Measurements from ENCODE around the gene CORT.

The CORT gene

DNA sequence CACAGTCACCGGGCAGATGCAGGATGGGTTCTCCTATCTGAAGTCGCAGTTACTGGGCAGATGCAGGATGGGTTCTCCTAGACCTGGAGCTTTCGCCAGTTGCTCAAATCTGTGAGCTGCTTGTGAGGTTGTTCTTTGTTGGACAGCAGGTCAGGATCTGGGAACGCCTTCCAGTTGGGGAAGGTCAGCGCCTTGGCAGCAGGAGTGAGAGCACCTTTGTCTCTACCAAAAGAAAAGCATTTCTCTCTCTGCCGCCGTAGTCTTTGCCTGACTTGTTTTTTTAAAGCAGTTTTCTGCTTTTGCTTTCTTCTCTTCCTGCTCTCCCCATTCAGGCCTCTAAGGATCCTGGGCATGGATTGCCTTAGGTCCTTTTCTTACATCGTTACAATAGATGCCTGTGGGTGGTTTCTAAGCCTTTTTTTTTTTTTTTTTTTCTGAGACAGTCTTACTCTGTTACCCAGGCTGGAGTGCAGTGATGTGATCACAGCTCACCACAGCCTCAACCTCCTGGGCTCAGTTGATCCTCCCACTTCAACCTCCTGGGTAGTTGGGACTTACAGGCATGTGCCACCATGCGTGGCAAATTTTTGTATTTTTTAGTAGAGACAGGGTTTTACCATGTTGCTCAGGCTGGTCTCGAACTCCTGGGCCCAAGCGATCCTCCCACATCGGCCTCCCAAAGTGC lies 40.6 kb downstream of the CORT start:
- H3K4me3 ChIP-seq (ENCODE audit: low read length): no peak overlapping the region
- H3K36me3 ChIP-seq (ENCODE audit: control insufficient read depth, insufficient read depth, low read length): no peaks in the 10 kb centered on the region
- peaks cover 10% of the 10 kb centered on the region for H3K4me1 ChIP-seq (ENCODE audit: control insufficient read depth, insufficient read depth, low read length)
- no peaks in the 10 kb centered on the region for H3K9me3 ChIP-seq (ENCODE audit: control insufficient read depth, low read length)
- H3K9ac ChIP-seq (ENCODE audit: low read length): no peak overlapping the region
- no peaks in the 10 kb centered on the region for H3K27me3 ChIP-seq (ENCODE audit: control insufficient read depth, insufficient read depth, low read length)

DNA sequence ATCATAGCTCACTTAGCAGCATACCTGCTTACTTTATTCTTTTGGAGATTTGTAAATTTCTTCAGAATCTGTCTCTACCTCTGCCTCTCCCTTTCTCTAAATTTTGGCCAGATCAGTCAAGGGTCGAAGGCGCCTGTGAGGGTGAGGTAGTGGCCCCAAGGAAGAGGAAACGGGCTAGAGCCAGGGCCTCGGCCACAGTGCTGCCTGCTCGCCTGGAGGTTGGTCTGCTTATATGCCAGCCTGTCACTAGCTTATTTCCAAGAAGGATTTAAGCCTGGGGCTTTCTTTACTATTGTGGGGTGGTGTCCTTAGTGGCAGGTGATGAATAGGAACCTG lies 44.6 kb downstream of the CORT start:
- Histone ChIP-seq H3K4me1 (ENCODE audit: control insufficient read depth, insufficient read depth, low read length) (peaks cover 21% of the 10 kb centered on the region), H3K36me3 (ENCODE audit: control insufficient read depth, insufficient read depth, low read length) (no peaks in the 10 kb centered on the region), H3K9me3 (ENCODE audit: control insufficient read depth, low read length) (no peaks in the 10 kb centered on the region), H3K27me3 (ENCODE audit: control insufficient read depth, insufficient read depth, low read length) (no peaks in the 10 kb centered on the region), H3K4me3 (ENCODE audit: low read length) (no peak overlapping the region), H3K9ac (ENCODE audit: low read length) (no peak overlapping the region)

DNA sequence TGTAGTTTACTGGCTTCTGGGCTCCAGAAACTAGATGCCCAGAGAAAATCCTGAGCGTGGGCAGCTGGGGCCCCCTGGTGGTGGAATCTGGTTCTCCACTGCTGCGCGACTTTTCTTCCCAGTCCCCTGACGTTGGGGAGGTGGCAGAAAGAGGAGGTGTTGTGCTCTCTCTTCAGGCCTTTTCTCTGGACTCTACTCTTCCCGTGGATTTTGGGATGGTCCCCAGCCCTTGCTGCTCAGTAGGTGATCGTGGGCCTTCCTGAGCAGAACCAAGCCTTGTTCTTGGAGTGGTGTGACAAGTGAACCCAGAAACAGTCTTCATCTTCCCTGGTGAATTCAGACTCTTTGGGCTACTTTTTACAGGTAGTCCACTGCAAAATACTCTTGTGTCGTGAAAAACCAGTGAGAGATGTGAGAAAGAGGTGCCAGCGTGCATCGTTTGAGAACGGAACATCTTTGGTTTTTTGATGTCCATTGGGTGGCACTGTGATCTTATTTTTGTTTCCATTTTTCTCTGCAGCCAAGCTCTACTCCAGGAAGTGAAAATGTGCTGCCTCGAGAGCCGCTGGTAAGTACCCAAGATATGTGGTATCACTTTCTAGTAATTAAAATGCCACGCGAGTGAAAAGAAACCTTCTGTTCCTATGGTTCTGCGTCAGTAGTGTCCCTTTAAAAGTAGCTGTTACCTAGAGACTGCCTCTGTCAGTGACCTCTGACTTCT lies 45.1 kb downstream of the CORT start:
- Histone ChIP-seq H3K9me3 (ENCODE audit: control insufficient read depth, low read length) (no peaks in the 10 kb centered on the region), H3K4me1 (ENCODE audit: control insufficient read depth, insufficient read depth, low read length) (peaks cover 17% of the 10 kb centered on the region), H3K9ac (ENCODE audit: low read length) (peak overlapping the region; percentile 24), H3K27me3 (ENCODE audit: control insufficient read depth, insufficient read depth, low read length) (no peaks in the 10 kb centered on the region), H3K4me3 (ENCODE audit: low read length) (peak overlapping the region; percentile 17), H3K36me3 (ENCODE audit: control insufficient read depth, insufficient read depth, low read length) (no peaks in the 10 kb centered on the region)

DNA sequence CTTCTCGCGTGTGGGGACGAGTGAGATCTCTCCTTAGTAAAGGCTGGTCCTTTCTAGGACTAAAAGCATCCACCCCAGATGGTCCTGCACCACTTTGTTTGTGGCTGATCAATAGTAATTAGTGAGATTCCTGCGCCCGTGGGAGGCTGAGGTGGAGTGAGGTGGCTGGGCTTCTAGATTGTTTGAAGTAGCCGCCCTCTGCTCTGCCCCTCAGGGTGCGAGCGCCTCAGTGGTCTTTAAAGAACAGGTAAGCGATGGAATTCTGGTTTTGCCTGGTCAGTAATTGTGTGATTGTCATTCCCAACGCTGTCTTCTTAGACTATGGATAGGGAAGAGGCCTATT lies 45.6 kb downstream of the CORT start:
- Histone ChIP-seq H3K9me3 (ENCODE audit: control insufficient read depth, low read length) (no peaks in the 10 kb centered on the region), H3K36me3 (ENCODE audit: control insufficient read depth, insufficient read depth, low read length) (no peaks in the 10 kb centered on the region), H3K4me1 (ENCODE audit: control insufficient read depth, insufficient read depth, low read length) (peaks cover 17% of the 10 kb centered on the region), H3K27me3 (ENCODE audit: control insufficient read depth, insufficient read depth, low read length) (no peaks in the 10 kb centered on the region), H3K4me3 (ENCODE audit: low read length) (peak overlapping the region; percentile 17), H3K9ac (ENCODE audit: low read length) (peak overlapping the region; percentile 24)

DNA sequence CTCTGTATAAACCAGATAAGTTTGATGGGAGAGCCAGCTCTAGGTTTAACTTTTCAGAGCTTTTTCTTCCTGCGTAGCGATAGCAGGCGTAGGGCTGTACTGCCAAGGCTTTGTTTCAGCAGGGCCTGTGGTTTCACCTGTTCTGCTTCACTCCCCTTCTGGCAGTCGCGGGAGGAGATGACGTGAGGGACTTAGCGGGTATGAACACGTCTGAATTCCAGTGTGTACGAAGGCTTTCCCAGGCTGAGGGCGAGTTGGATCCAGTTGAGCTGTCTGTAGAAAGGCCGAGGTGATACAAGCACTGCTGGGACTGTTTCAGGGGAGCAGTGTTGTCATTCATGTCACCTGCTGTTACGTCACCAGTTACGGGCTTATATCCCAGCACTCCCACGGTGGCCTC lies 46.1 kb downstream of the CORT start:
- Histone ChIP-seq H3K4me3 (ENCODE audit: low read length) (no peak overlapping the region), H3K9ac (ENCODE audit: low read length) (peak overlapping the region; percentile 24), H3K9me3 (ENCODE audit: control insufficient read depth, low read length) (no peaks in the 10 kb centered on the region)

DNA sequence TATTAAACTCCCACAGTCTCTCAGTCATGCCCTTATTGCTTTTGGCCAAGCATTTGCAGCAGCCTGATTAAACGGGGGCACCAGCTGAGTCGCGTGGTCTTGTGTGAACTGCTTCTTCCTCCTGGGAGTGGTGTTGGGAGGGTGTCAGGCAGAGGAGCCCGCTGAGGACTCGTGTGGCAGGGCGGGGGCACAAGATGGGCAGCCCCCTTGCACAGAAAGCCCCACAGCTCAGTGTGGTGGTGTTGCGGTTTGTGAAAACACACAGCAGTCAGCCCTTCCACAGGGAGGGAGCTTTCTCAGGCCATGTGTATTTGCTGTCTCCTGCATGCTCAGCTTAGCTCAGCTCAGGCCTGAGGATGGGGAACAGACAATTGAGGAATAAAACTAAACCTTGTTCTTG lies 47.3 kb downstream of the CORT start:
- Histone ChIP-seq H3K27me3 (ENCODE audit: control insufficient read depth, insufficient read depth, low read length) (no peaks in the 10 kb centered on the region), H3K9ac (ENCODE audit: low read length) (no peak overlapping the region), H3K4me3 (ENCODE audit: low read length) (no peak overlapping the region), H3K4me1 (ENCODE audit: control insufficient read depth, insufficient read depth, low read length) (peaks cover 17% of the 10 kb centered on the region), H3K9me3 (ENCODE audit: control insufficient read depth, low read length) (no peaks in the 10 kb centered on the region), H3K36me3 (ENCODE audit: control insufficient read depth, insufficient read depth, low read length) (no peaks in the 10 kb centered on the region)

More for the DNA sequence above, 46.1 kb downstream of the CORT start:
- no peaks in the 10 kb centered on the region for H3K27me3 ChIP-seq (ENCODE audit: control insufficient read depth, insufficient read depth, low read length)
- peaks cover 17% of the 10 kb centered on the region for H3K4me1 ChIP-seq (ENCODE audit: control insufficient read depth, insufficient read depth, low read length)
- H3K36me3 ChIP-seq (ENCODE audit: control insufficient read depth, insufficient read depth, low read length): no peaks in the 10 kb centered on the region

DNA sequence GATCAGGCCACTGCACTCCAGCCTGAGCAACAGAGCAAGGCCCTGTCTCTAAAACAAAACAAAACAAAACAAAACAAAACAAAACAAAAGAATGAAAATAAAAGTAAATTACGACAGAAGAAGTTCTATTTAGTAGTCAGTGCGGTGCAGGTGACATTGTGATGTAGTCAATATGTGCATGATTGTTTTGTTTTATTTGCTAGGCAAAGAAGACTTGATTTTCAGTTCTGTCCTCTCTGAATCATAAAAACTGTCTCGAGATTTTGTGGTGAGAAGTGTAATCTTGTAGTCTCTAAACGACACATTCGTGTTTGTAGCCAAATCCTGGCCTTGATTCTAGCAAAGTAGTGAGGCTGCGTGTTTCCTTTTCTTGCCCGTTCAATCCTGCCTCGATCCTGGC lies 48.4 kb downstream of the CORT start:
- H3K36me3 ChIP-seq (ENCODE audit: control insufficient read depth, insufficient read depth, low read length): no peaks in the 10 kb centered on the region
- no peaks in the 10 kb centered on the region for H3K27me3 ChIP-seq (ENCODE audit: control insufficient read depth, insufficient read depth, low read length)

More for the DNA sequence above, 48.4 kb downstream of the CORT start:
- Histone ChIP-seq H3K4me1 (ENCODE audit: control insufficient read depth, insufficient read depth, low read length) (peaks cover 17% of the 10 kb centered on the region), H3K4me3 (ENCODE audit: low read length) (no peak overlapping the region), H3K9ac (ENCODE audit: low read length) (no peak overlapping the region), H3K9me3 (ENCODE audit: control insufficient read depth, low read length) (no peaks in the 10 kb centered on the region)
